Cardiac fibroblast (primary cell): Measurements from ENCODE around the gene TMEM100.

Experiments used
- DNase-seq, 2 donors: peaks; one replicate each; pipeline versions ENCODE4 v3.0.0 to v3.0.0-alpha.2; 2010; ENCODE audit warnings: low read depth in 2 of 2
- H3K4me3 ChIP-seq, 2 donors: replicated peaks in 1 of 2; 1 replicate in 1 of 2; 2 replicates in 1 of 2; pipeline ENCODE4 v1.5.1; 2011; ENCODE audit warnings: low read depth in 2 of 2, low read length in 2 of 2, mild to moderate bottlenecking in 2 of 2, moderate library complexity in 1 of 2
- TF ChIP-seq, protein P1 (sequence below): IDR thresholded peaks from one replicate; pipeline ENCODE4 v1.5.1; 2011; ENCODE audit warnings: low read depth, mild to moderate bottlenecking, low read length, inconsistent platforms

The TMEM100 gene

GRCh38 chr17:55709984-55710383 is 12.7 kb downstream of the TMEM100 start:
- no peak overlapping the region for H3K4me3 ChIP-seq
- no peak for DNase-seq
- TF ChIP-seq, protein P1, sequence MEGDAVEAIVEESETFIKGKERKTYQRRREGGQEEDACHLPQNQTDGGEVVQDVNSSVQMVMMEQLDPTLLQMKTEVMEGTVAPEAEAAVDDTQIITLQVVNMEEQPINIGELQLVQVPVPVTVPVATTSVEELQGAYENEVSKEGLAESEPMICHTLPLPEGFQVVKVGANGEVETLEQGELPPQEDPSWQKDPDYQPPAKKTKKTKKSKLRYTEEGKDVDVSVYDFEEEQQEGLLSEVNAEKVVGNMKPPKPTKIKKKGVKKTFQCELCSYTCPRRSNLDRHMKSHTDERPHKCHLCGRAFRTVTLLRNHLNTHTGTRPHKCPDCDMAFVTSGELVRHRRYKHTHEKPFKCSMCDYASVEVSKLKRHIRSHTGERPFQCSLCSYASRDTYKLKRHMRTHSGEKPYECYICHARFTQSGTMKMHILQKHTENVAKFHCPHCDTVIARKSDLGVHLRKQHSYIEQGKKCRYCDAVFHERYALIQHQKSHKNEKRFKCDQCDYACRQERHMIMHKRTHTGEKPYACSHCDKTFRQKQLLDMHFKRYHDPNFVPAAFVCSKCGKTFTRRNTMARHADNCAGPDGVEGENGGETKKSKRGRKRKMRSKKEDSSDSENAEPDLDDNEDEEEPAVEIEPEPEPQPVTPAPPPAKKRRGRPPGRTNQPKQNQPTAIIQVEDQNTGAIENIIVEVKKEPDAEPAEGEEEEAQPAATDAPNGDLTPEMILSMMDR, result no peak

DNA sequence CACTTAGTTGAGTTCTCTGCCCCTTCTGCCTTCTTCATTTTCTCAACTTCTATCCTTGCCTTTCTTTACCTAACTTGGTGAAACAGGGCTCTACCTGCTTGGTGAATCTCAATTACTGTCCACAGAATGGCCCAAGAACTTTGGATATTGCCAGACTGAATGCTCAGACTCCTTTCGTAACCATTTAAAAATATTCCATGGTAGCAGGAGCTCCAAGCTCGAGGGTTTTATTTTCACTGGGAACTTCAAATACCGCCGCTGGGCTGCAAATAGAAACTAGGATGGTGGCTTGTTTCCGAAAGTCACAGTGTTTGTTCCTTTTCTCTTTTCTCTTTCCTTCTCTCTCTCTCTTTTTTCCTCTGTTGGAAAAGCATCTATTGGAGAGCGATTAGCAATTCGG is 13.2 kb downstream of the TMEM100 start:
- TF ChIP-seq, protein P1, result no peak
- H3K4me3 ChIP-seq, result no peak overlapping the region
- no peak for DNase-seq

DNA sequence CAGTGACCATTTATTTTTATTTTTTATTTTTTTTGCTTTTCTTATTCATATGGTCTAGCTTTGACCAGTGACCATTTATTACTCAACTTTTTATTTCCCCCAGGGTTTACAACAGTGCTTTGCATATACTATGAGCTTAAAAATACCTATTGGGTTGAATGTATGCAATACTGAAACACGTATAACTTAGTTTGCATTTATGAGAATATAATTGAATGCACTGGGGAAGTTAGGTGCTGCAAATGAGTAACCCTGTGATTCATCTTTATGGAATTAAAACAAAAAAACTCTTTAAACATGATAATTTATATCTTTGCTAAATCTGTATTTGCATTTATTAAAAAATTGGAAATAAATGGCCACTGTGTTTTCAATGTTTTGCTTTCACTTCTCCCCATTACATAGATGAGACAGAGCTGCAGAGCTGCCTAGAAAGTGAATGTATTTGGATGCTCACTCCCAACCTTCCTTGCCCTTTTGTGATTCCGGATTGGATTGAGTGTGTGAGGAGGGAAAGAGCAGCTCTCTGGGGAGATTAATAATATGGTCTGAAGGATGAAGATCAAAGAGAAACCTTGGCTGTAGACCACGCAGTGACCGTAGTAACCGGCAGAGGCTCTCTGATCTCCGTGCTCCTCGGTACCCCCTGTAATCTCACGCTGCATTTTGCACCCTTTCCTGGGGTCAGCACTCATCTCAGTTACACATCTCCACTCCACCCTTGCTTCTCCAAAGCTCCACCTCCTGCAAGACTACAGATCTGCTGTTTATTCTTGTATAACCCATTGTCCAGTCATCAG is 14.3 kb downstream of the TMEM100 start:
- DNase-seq, result peak in 1 of 2 donors; percentile 20
- TF ChIP-seq, protein P1, result no peak
- peak overlapping the region in 1 of 2 donors; percentile 13 for H3K4me3 ChIP-seq

DNA sequence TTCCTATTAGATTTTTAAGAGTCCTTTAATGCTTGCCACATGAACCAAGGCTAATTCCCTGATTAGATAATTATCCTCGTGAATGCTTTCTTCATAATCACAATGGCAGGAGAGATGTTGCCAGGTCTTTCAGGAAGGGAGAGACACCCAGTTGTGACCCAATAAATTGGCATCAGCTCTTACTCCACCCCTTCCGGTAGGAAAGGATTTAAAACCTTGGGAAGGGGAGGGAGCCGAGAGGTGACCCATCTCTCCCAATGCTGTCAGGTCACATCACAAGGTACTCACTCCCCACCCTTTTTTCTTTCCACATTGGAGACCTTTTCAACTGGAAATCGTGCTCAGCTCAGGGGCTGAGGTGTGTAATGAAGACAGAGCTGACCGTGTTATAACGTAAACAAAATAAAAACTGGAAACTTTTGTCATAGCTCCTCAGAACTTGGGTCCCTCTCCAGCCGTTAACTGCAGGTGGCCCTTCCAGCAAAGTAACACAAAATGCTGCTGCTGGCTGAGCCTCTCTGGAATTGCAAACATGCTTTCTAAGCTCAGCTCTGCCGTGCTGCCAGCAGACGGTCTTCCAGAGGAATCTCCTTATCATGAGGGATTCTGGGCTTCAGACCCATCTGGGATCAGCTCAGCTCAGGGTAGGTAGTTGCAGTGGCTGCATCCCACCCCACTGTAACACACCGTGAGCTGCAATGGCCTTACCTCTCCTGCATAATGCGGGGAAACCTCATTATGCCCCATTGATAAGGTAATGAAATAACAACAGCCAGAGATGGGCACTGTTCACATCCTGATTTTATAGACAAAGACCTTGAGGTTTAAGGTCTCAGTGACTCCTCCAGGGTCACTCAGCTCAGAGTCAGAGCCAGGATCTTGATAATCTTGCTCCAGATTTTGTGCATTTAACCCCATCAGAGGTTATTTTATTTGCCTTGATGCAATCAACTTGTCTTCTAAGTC is 15.6 kb downstream of the TMEM100 start:
- TF ChIP-seq, protein P1, result no peak
- no peak overlapping the region for H3K4me3 ChIP-seq
- no peak for DNase-seq

GRCh38 chr17:55705847-55706246 is 16.8 kb downstream of the TMEM100 start:
- TF ChIP-seq, protein P1, result no peak
- peak in 1 of 2 donors; percentile 16 for DNase-seq
- no peak overlapping the region for H3K4me3 ChIP-seq

DNA sequence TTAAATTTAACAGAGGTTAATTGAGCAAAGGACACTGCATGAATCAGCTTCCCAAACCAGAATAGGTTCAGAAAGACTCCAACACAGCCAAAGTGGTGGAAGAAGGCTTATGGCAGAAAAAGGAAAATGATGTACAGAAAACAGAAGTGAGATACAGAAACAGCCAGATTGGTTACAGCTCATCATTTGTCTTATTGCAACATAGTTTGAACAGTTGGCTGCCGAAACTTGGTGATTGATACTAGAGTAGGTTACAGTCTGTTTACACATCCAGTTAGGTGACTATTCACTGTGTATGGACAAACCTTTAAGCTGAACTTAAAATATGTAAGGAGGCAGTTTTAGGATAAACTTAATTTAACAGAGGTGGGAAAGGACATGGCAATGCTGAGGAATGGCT is 18.3 kb downstream of the TMEM100 start:
- TF ChIP-seq, protein P1, result no peak

More for the DNA sequence above, 18.3 kb downstream of the TMEM100 start:
- DNase-seq, result no peak
- no peak overlapping the region for H3K4me3 ChIP-seq
